ENCODE data around the gene MOCS1.

MOCS1 gene

DNA sequence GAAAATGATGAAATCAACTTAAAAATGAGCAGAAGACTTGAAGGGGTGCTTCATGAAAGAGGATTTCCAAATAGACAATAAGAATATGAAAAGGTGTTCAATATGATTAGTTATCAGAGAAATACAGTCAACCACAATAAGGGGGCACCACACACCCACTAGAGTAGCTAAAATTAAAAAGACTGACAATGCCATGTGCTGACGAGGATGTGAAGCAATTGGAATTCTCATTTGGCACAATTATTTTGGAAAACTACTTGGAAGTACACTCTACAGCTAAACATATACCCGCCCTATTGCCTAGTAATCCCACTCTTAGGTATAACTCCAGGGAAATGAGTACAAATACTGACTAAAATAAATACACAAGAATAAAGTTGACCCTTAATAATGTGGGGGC, 45.0 kb downstream of the MOCS1 start:
- no peaks in the 10 kb centered on the region for H3K27me3 ChIP-seq (ENCODE audit: control insufficient read depth, insufficient read depth, low read length)
- no peak overlapping the region for H2AFZ ChIP-seq
- H3K4me2 ChIP-seq (ENCODE audit: low read length) = no peak overlapping the region
- H3K79me2 ChIP-seq = no peaks in the 10 kb centered on the region
- no peaks in the 10 kb centered on the region for H3K36me3 ChIP-seq (ENCODE audit: control insufficient read depth, insufficient read depth, low read length)
- no peaks in the 10 kb centered on the region for H3K4me1 ChIP-seq
- no peak overlapping the region for H3K4me3 ChIP-seq (ENCODE audit: low read depth, low read length)
- H3K27ac ChIP-seq = no peak overlapping the region
- TF ChIP-seq, protein P1, sequence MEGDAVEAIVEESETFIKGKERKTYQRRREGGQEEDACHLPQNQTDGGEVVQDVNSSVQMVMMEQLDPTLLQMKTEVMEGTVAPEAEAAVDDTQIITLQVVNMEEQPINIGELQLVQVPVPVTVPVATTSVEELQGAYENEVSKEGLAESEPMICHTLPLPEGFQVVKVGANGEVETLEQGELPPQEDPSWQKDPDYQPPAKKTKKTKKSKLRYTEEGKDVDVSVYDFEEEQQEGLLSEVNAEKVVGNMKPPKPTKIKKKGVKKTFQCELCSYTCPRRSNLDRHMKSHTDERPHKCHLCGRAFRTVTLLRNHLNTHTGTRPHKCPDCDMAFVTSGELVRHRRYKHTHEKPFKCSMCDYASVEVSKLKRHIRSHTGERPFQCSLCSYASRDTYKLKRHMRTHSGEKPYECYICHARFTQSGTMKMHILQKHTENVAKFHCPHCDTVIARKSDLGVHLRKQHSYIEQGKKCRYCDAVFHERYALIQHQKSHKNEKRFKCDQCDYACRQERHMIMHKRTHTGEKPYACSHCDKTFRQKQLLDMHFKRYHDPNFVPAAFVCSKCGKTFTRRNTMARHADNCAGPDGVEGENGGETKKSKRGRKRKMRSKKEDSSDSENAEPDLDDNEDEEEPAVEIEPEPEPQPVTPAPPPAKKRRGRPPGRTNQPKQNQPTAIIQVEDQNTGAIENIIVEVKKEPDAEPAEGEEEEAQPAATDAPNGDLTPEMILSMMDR (IDR thresholded peaks at IDR 0.05) = no peak
- no peak overlapping the region for H3K9ac ChIP-seq
- H3K9me3 ChIP-seq (ENCODE audit: control insufficient read depth, low read length) = no peaks in the 10 kb centered on the region

DNA sequence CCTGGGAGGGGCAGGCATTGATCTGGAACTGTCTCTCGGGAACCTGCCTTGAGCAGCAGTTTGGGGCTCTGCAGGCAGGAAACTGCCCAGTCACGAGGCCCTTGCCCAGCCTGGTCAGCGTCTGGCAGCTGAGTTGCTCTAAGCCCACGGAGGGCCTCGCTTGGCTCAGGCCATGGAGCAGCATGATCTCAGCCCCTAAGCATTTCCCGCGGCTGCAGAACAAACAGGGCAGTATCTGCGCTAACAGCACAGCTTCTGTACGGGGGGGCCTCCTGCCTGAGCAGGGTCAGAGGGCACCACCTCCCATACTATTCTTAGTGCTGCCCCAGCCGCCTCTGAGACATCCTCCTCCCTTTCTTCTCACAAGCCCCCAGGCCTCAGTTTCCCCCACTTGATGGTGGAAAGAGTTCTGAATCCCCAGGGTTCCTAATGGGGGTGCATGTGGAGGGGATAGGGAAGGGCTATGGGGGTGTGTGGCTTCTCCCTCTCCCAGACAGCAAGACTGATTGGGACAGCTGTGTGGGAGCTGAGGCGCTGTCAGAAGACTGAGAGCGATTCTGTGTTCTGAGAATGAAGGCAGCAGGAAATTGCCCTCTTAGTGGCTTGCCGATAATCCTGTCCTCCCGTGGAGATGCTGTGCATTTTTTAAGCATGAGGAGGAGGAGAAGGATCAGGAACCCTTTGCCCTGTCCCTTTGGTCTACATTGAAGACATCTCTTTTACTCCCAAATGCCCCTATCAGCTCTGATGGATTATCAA, 46.4 kb downstream of the MOCS1 start:
- no peaks in the 10 kb centered on the region for H3K36me3 ChIP-seq (ENCODE audit: control insufficient read depth, insufficient read depth, low read length)
- H3K9me3 ChIP-seq (ENCODE audit: control insufficient read depth, low read length) = no peaks in the 10 kb centered on the region
- H2AFZ ChIP-seq = no peak overlapping the region
- no peaks in the 10 kb centered on the region for H3K4me1 ChIP-seq
- TF ChIP-seq, protein P1 (IDR thresholded peaks at IDR 0.05) = no peak
- H3K27ac ChIP-seq = no peak overlapping the region
- no peaks in the 10 kb centered on the region for H3K27me3 ChIP-seq (ENCODE audit: control insufficient read depth, insufficient read depth, low read length)
- H3K79me2 ChIP-seq = no peaks in the 10 kb centered on the region
- no peak overlapping the region for H3K4me2 ChIP-seq (ENCODE audit: low read length)
- H3K9ac ChIP-seq = no peak overlapping the region
- H3K4me3 ChIP-seq (ENCODE audit: low read depth, low read length) = no peak overlapping the region

DNA sequence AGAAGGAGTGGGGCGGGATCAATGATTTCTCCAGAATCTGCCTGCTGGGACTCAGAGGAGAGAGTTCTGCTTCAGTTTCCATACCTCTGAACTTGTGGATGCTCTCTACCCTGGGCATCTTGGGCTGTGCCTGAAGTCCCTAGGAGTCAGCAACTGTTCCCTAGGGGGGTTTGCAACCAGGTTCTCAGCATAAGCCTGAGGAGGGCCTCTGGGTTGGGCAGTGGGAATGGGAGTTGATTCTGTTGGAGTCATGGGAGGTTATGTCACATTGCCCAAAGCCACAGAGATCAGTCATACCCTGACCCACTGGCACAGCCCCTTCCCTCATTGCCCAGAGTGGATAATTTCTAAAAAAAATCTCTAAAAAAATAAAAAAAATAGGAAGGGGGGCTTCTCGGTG, 47.4 kb downstream of the MOCS1 start:
- H3K9me3 ChIP-seq (ENCODE audit: control insufficient read depth, low read length) = no peaks in the 10 kb centered on the region
- H3K36me3 ChIP-seq (ENCODE audit: control insufficient read depth, insufficient read depth, low read length) = no peaks in the 10 kb centered on the region
- no peaks in the 10 kb centered on the region for H3K27me3 ChIP-seq (ENCODE audit: control insufficient read depth, insufficient read depth, low read length)
- no peak overlapping the region for H3K4me2 ChIP-seq (ENCODE audit: low read length)
- H3K4me1 ChIP-seq = no peaks in the 10 kb centered on the region
- no peaks in the 10 kb centered on the region for H3K79me2 ChIP-seq
- H2AFZ ChIP-seq = no peak overlapping the region
- TF ChIP-seq, protein P1 (IDR thresholded peaks at IDR 0.05) = no peak
- no peak overlapping the region for H3K27ac ChIP-seq
- H3K4me3 ChIP-seq (ENCODE audit: low read depth, low read length) = no peak overlapping the region
- H3K9ac ChIP-seq = no peak overlapping the region

DNA sequence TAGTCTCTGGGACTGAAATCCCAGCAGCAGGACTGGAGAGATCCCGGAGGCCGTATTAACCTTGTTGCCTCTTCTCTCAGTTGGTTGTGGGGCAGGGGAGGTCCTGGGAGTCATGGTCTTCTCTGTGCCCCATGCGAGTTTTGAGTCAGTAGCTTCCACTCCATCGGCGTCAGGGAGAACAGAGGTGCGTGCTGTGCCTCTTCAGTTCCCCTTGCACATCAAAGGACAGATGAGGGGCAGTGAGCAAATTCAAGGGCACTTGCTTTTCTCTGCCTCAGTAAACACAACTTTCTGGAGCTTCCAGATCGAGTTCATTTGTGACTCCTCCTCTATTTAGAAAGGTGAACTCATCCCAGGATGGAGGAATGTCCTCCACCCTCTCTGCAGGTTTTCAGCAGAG, 48.6 kb downstream of the MOCS1 start:
- Histone ChIP-seq H3K4me1 (no peaks in the 10 kb centered on the region), H3K9me3 (ENCODE audit: control insufficient read depth, low read length) (no peaks in the 10 kb centered on the region), H3K36me3 (ENCODE audit: control insufficient read depth, insufficient read depth, low read length) (no peaks in the 10 kb centered on the region), H3K4me3 (ENCODE audit: low read depth, low read length) (no peak overlapping the region), H3K79me2 (no peaks in the 10 kb centered on the region), H3K4me2 (ENCODE audit: low read length) (no peak overlapping the region), H3K27ac (no peak overlapping the region), H2AFZ (no peak overlapping the region), H3K27me3 (ENCODE audit: control insufficient read depth, insufficient read depth, low read length) (no peaks in the 10 kb centered on the region), H3K9ac (no peak overlapping the region)
- TF ChIP-seq, protein P1 (IDR thresholded peaks at IDR 0.05) = no peak

DNA sequence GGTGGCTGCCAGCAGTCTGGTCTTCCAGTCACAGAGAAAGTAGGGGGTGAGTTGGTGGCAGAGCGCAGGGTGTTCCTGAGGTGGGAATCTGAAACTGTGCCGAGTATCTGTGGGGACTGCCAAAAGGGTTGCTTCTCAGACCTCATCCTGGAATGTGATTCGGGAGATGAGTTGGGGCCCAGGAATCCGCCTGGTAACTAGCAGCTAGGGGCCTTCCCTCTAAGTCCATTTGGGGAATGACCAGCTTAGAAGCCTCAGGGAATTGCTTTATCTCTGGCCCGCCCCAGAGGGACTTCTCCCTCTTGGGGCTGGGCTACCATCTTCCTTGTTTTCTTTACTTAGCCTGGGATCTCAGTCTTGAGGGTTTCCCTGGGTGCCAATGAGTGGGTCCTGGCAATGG, 49.6 kb downstream of the MOCS1 start:
- Histone ChIP-seq H3K9ac (no peak overlapping the region), H3K27ac (no peak overlapping the region), H2AFZ (no peak overlapping the region), H3K36me3 (ENCODE audit: control insufficient read depth, insufficient read depth, low read length) (no peaks in the 10 kb centered on the region), H3K4me2 (ENCODE audit: low read length) (no peak overlapping the region), H3K79me2 (no peaks in the 10 kb centered on the region), H3K27me3 (ENCODE audit: control insufficient read depth, insufficient read depth, low read length) (no peaks in the 10 kb centered on the region), H3K9me3 (ENCODE audit: control insufficient read depth, low read length) (no peaks in the 10 kb centered on the region), H3K4me3 (ENCODE audit: low read depth, low read length) (no peak overlapping the region), H3K4me1 (no peaks in the 10 kb centered on the region)
- TF ChIP-seq, protein P1 (IDR thresholded peaks at IDR 0.05) = no peak
